Adrenal gland (tissue), 12 donors: ENCODE results near the gene RSAD1. TPM values are rescaled to one million over a fixed set of nuclear protein-coding genes. Genes with fewer than 3 reads are reported as not detected.

Experiments used
- DNase-seq, 7 donors: peaks; one replicate each; pipeline ENCODE4 v3.0.0-alpha.2; 2019 to 2020
- H3K27ac ChIP-seq, 5 donors: fragments of 200-600 bp; sonication (generic) in 4 of 5; 1 replicate in 3 of 5; 2 replicates in 2 of 5; pipeline versions ENCODE4 v1.5.1 to v1.8.0; 2016 to 2020; ENCODE audit warnings: mild to moderate bottlenecking in 1 of 5
- H3K27me3 ChIP-seq: fragments of 200-600 bp; 2 replicates; pipeline ENCODE4 v1.8.0; 2021
- H3K36me3 ChIP-seq, 2 donors: fragments of 200-600 bp; replicated peaks in 1 of 2; 1 replicate in 1 of 2; 2 replicates in 1 of 2; pipeline versions ENCODE4 v1.5.1 to v1.8.0; 2018 to 2022
- H3K4me1 ChIP-seq, 2 donors: fragments of 200-600 bp; replicated peaks in 1 of 2; 1 replicate in 1 of 2; 2 replicates in 1 of 2; pipeline versions ENCODE4 v1.5.1 to v1.8.0; 2018 to 2021
- H3K4me3 ChIP-seq, 4 donors: fragments of 200-600 bp; sonication (generic) in 3 of 4; one replicate each; pipeline ENCODE4 v1.5.1; 2016 to 2018
- H3K9me3 ChIP-seq, 3 donors: fragments of 200-600 bp; sonication (generic) in 1 of 3; replicated peaks in 1 of 3; 1 replicate in 2 of 3; 2 replicates in 1 of 3; pipeline versions ENCODE4 v1.5.1 to v1.8.0; 2016 to 2021
- CTCF ChIP-seq, 6 experiments: fragments of 450-650 bp in 4 of 6; fragments of 200-600 bp in 2 of 6; sonication (generic) in 1 of 6; IDR thresholded peaks; 1 replicate in 5 of 6; 2 replicates in 1 of 6; pipeline versions ENCODE4 v1.5.1 to v1.8.0; 2016 to 2021; ENCODE audit warnings: antibody characterized with exemption in 6 of 6, mild to moderate bottlenecking in 2 of 6, moderate library complexity in 1 of 6
- POLR2A ChIP-seq, 2 donors: fragments of 450-650 bp; IDR thresholded peaks; one replicate each; pipeline ENCODE4 v1.6.1; 2017; ENCODE audit warnings: antibody characterized with exemption in 2 of 2, mild to moderate bottlenecking in 2 of 2, moderate library complexity in 1 of 2
- WGBS, 4 donors: extraction: QIAGEN DNeasy Blood & Tissue Kit in 2 of 4; methylation state at CpG; one replicate each; pipeline versions ENCODE4 v1.1.5 to v1.1.7; 2013 to 2017; 5-methylcytosine and 5-hydroxymethylcytosine counted together
- intact Hi-C, 2 donors: fragments of 100-400 bp; cut with DNase I; formaldehyde crosslinking; loops; one replicate each; pipeline versions ENCODE4 v1.14.1 to v1.15.0; 2022 to 2023
- polyA plus RNA-seq, 3 donors: library from polyadenylated mRNA; stranded (reverse); fragments of 200-250 nt in 2 of 3; fragments of 350-450 nt in 1 of 3; fragmentation: Illumina TruSeq in 1 of 3; extraction: RNeasy Lipid Tissue Mini Kit (QIAGEN cat#74804) in 1 of 3; gene quantifications; one replicate each; pipeline ENCODE4 v1.2.3, GENCODE V29; 2013 to 2014
- total RNA-seq, 9 donors: library from RNA; depleted of rRNA in 4 of 9; stranded (reverse); fragments of >200 nt in 4 of 9; fragments of 120-200 nt in 1 of 9; fragmentation: NEBNext Ultra II Directional in 1 of 9; extraction: Animal tissue kit (Norgen Biotek cat#: 25700) in 1 of 9; gene quantifications; one replicate each; pipeline versions ENCODE4 v1.1.0 to v1.2.4, GENCODE V29; 2013 to 2023
- donor health status: healthy with polysubstance abuse.
- donor health status: Bipolar disorder and iron deficiency.
- donor health status: DM: yes; HTN: yes; CAD: no.
- donor health status: DM: no; HTN: no; CAD: no.
- donor health status: DM: no; HTN: no; CAD: no.
- donor health status: DM: yes; HTN: yes; CAD: no.

The RSAD1 gene
- total and polyA plus RNA-seq, 12 donors, result 28.4 to 77.3 (median 51.8) TPM

GRCh38 chr17:50524838-50525237, 46.2 kb downstream of the RSAD1 start:
- no peaks in the 10 kb centered on the region for H3K27me3 ChIP-seq
- TF ChIP-seq CTCF (IDR thresholded peaks at IDR 0.05), result no peak
- no peak for TF ChIP-seq POLR2A (IDR thresholded peaks at IDR 0.05)
- no peaks in the 10 kb centered on the region for H3K4me1 ChIP-seq
- H3K27ac ChIP-seq, result no peak overlapping the region
- H3K4me3 ChIP-seq, result no peak overlapping the region
- no peaks in the 10 kb centered on the region for H3K9me3 ChIP-seq
- whole genome bisulfite sequencing, 4 donors, result 90 to 94% (median 93%) methylated on average over 13 to 18 of the region's 18 CpGs
- no peaks in the 10 kb centered on the region for H3K36me3 ChIP-seq
- DNase-seq, result no peak
- intact Hi-C loops, result no loop called here

- Histone ChIP-seq H3K27me3 (no peaks in the 10 kb centered on the region), H3K9me3 (no peaks in the 10 kb centered on the region), H3K4me1 (peaks cover 0 to 3% of the 10 kb centered on the region in 2 donors), H3K4me3 (no peak overlapping the region), H3K27ac (no peak overlapping the region), H3K36me3 (no peaks in the 10 kb centered on the region)
- no peak for DNase-seq
- TF ChIP-seq CTCF (IDR thresholded peaks at IDR 0.05), result no peak
- TF ChIP-seq POLR2A (IDR thresholded peaks at IDR 0.05), result no peak
- intact Hi-C loops, result no loop called here
- 34 to 58% (median 43%) methylated on average over 4 to 5 of the region's 5 CpGs for WGBS, 4 donors
Measured at GRCh38 chr17:50527155-50527762, 48.6 kb downstream of the RSAD1 start.

GRCh38 chr17:50527949-50528474, 49.4 kb downstream of the RSAD1 start:
- intact Hi-C loops, result no loop called here
- TF ChIP-seq POLR2A (IDR thresholded peaks at IDR 0.05), result no peak
- TF ChIP-seq CTCF (IDR thresholded peaks at IDR 0.05), result no peak
- H3K4me3 ChIP-seq, result no peak overlapping the region
- no peaks in the 10 kb centered on the region for H3K36me3 ChIP-seq
- no peaks in the 10 kb centered on the region for H3K27me3 ChIP-seq
- WGBS, 4 donors, result 49 to 90% (median 56%) methylated on average over 2 to 4 of the region's 4 CpGs
- no peaks in the 10 kb centered on the region for H3K9me3 ChIP-seq
- peaks cover 7 to 10% of the 10 kb centered on the region in 2 donors for H3K4me1 ChIP-seq
- no peak for DNase-seq
- no peak overlapping the region for H3K27ac ChIP-seq

- no peak overlapping the region for H3K27ac ChIP-seq
- no peak for DNase-seq
- H3K27me3 ChIP-seq, result no peaks in the 10 kb centered on the region
- 89 to 90% (median 90%) methylated on average over 7 of the region's 7 CpGs for WGBS, 4 donors
- intact Hi-C loops, result no loop called here
- H3K36me3 ChIP-seq, result no peaks in the 10 kb centered on the region
- no peak overlapping the region for H3K4me3 ChIP-seq
- no peaks in the 10 kb centered on the region for H3K9me3 ChIP-seq
- peaks cover 20 to 27% of the 10 kb centered on the region in 2 donors for H3K4me1 ChIP-seq
- TF ChIP-seq CTCF (IDR thresholded peaks at IDR 0.05) (no peak), POLR2A (IDR thresholded peaks at IDR 0.05) (no peak)
Measured at GRCh38 chr17:50529849-50530248, 51.2 kb downstream of the RSAD1 start.
